HG03095 (cell line): Measurements from ENCODE around the gene SLC2A6.
"Not testable (repeated sequence)": the region's sequence is repeated elsewhere in the genome, so short reads cannot be mapped to it uniquely, and the experiment has no call there.

ENCODE experiments used
- ATAC-seq: cut with Tn5 transposase; IDR thresholded peaks from one replicate; pipeline ENCODE4 v1.9.1; 2021; ENCODE audit warnings: moderate library complexity; ENCODE audit not compliant: unreplicated experiment

SLC2A6 gene

GRCh38 chr9:133463234-133463863 lies 15.6 kb downstream of the SLC2A6 start:
- no peak for ATAC-seq

GRCh38 chr9:133461975-133462374 lies 16.9 kb downstream of the SLC2A6 start:
- no peak for ATAC-seq

DNA sequence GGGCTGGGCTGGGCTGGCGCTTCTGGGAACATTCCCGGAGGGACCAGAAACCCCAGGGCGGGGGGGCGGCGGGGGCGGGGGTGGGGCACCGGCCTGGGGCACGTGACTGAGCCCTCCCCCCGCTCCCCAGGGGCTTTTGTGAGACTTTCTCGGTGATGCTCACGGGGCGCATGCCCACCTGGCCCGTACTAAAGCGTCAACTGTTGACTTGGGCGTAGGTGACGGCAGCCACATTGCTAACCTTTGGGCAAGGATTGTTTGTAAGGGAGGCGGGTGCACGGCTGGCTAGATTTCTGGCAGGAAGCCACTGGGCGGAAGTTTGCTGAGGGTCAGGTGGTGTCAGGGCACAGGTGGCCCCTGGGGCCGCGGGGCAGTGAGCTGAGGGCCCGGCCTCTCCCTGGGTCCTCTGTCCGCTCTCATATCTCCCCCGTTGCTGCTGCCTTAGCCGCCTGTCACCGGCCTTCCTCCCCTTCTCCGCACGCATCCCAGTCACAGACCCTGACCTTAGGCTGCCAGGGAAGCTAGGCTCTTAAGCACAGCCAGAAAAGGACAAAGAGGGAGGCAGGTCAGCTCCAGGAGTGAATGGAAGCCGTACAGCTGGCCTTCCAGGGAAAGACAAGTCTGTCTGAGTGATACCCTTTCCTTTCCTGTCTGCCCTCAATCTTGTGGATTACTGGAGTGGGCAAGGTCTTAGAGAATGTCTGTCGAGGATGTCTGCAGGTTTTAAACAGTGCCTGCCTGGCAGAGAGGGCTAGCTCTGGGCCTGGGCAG lies 18.3 kb downstream of the SLC2A6 start:
- peak; percentile 15 for ATAC-seq

DNA sequence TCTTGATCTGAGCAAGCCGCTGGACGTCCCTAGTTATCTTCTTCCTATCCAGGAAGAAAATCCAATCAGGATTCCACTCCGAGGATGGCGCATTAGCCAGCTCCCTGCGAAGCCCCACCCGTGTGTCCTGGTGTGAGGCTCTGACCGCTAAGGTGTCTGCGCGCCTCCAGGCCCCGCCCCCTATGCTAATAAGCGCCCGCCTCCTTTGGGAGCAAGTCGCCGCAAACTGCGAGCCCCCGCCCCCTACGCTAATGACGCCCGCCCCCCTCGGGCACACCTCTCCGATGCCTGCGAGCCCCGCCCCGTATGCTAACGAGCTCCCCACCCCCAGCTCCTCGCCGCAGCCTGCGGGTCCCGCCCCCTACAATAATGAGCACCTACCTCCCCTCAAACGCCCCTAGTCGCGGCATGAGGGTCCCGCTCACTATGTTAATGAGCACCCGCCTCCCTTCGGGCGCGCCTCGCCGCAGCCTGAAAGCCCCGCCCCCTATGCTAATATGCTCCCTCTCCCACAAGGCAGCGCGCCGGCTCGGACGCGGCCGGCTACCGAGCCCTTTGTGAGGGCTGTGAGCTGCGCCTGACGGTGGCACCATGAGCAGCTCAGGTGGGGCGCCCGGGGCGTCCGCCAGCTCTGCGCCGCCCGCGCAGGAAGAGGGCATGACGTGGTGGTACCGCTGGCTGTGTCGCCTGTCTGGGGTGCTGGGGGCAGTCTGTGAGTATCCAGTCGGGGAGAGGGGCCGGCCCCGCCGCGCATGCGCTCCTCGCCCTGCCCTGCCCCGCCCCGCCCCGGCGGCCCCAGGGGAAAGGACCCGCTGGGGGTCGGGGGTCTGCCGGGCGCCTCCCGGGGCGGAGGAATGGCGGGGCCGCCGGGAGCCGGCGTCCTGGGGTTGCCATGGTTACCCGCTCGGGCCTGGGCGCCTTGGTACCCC lies 19.2 kb downstream of the SLC2A6 start, which contains the start of gene CACFD1:
Gene CACFD1 (plus strand): TSS at position 503 of the 929 bp plus-strand sequence. CDS start 89 bp downstream, at position 592.
- ATAC-seq, result peak; percentile 64

DNA sequence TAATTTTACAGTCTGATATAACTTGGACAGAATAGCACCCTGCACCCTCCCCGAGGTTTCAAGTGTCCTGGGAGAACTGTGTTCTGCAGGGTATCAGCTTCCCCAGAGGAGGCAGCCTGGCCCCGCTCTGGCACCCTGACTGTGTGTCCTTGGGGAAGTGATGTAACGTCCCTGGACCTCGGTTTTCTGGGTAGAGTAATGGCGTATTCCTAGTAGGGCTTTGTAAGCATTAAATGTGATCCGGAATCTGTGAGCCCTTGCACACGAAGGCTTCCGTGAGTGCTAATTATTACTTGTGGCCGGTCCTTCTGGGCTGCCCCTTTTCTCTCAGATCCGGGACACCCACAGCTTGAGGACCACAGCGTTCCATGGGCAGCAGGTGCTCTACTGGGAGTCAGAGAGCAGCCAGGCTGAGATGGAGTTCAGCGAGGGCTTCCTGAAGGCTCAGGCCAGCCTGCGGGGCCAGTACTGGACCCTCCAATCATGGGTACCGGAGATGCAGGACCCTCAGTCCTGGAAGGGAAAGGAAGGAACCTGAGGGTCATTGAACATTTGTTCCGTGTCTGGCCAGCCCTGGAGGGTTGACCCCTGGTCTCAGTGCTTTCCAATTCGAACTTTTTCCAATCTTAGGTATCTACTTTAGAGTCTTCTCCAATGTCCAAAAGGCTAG lies 20.1 kb downstream of the SLC2A6 start:
- no peak for ATAC-seq

DNA sequence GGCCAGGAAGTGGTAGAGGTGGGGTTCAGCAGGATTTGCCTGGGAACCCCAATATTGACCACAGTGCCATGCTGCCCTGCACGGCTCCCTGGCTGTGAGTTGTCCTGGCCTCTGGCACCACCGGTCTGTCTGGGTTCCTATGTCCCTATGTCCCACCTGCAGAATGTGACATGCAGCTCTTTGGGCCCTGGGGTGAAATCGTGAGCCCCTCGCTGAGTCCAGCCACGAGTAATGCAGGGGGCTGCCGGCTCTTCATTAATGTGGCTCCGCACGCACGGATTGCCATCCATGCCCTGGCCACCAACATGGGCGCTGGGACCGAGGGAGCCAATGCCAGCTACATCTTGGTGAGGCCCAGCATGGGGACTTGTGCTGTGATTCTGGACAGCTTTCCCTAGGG lies 21.2 kb downstream of the SLC2A6 start:
- ATAC-seq, result no peak

DNA sequence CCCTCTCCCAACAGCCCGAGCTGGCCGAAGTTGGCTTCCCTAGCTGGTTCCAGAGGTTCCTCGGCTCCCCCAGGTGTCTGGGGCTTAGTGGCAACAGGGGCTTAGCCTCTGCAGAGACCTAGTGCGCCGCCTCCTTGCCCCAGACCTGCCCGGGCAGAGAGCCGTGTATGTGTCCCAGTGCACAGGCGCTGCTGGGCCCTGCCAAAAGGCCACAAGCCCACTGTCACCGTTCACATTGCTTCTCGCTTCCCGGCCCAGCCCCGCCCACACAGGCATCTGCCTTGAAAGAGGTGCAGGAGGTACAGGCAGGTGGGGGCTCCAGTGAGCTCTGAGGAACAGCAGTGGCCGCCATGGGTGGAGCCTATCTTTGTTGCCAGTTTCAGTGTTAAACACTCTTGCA lies 21.7 kb downstream of the SLC2A6 start:
- ATAC-seq, result no peak

DNA sequence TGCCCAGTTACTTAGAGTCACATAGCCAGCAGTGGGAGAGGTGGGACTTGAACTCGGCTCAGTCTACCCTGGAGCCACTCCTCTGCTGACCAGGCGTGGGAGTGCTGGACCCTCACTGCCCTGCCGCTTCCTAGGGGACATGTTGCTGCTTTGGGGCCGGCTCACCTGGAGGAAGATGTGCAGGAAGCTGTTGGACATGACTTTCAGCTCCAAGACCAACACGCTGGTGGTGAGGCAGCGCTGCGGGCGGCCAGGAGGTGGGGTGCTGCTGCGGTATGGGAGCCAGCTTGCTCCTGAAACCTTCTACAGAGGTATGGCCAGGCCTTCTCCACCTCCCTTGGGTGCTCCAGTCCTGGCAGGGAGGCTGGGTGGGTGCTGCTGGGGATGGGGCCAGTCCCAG lies 22.5 kb downstream of the SLC2A6 start:
- no peak for ATAC-seq

- ATAC-seq, result no peak
Observed at GRCh38 chr9:133455936-133456335, 23.0 kb downstream of the SLC2A6 start.

DNA sequence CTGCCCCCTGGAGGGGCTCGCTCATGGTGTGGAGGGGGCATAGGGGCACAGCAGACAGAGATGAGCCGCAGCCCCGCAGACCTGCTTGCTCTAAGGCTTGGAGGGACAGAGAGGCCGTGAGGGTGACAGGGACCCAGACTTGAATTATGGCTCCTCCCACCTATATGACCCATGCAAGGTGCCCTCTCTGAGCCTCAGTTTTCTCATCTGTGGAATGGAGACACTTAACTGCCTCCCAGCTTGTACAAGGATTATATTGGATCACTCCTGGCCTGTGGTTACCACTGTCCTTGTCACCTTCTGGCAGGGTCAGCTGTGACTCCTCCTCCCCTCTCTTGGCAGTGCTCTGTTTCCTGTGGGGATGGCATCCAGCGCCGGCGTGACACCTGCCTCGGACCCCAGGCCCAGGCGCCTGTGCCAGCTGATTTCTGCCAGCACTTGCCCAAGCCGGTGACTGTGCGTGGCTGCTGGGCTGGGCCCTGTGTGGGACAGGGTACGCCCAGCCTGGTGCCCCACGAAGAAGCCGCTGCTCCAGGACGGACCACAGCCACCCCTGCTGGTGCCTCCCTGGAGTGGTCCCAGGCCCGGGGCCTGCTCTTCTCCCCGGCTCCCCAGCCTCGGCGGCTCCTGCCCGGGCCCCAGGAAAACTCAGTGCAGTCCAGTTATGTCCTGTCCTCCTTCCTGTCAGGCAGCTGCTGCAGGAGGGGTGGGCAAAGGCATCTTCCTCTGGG lies 23.8 kb downstream of the SLC2A6 start:
- ATAC-seq, result no peak

DNA sequence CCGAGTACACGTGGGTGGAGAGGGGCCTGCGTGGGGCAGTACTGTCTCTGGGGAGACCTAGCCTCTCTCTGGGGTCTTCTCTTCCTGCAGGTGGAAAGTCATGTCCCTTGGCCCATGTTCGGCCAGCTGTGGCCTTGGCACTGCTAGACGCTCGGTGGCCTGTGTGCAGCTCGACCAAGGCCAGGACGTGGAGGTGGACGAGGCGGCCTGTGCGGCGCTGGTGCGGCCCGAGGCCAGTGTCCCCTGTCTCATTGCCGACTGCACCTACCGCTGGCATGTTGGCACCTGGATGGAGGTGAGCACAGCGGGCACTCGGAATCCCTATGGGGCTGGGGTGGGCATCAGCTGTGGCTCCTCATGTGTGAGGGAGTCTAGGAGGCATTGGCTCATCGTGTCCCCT lies 24.6 kb downstream of the SLC2A6 start:
- no peak for ATAC-seq

- no peak for ATAC-seq
Observed at GRCh38 chr9:133453651-133454050, 25.2 kb downstream of the SLC2A6 start.

- ATAC-seq, result no peak
Observed at GRCh38 chr9:133452562-133452961, 26.3 kb downstream of the SLC2A6 start.

- not testable (repeated sequence) for ATAC-seq
Observed at GRCh38 chr9:133451865-133452264, 27.0 kb downstream of the SLC2A6 start.

- ATAC-seq, result no peak
Observed at GRCh38 chr9:133449760-133450159, 29.1 kb downstream of the SLC2A6 start.

DNA sequence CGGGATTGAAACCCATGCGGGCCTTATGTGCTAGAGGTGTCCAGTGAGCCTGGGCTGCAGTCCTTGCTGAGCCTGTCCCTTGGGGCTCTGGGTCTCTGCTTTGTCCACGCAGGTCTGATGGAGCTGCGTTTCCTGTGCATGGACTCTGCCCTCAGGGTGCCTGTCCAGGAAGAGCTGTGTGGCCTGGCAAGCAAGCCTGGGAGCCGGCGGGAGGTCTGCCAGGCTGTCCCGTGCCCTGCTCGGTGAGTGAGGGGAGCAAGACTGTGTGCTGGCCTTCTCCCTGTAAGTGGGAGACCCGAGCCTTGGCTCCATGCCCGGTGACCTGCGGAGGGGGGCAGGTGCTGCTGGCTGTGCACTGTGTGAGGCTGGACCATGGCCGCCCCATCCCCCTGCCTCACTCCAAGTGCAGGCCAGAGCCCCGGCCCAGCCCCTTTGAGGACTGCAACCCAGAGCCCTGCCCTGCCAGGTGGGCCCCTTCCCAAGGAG lies 30.4 kb downstream of the SLC2A6 start:
- no peak for ATAC-seq

DNA sequence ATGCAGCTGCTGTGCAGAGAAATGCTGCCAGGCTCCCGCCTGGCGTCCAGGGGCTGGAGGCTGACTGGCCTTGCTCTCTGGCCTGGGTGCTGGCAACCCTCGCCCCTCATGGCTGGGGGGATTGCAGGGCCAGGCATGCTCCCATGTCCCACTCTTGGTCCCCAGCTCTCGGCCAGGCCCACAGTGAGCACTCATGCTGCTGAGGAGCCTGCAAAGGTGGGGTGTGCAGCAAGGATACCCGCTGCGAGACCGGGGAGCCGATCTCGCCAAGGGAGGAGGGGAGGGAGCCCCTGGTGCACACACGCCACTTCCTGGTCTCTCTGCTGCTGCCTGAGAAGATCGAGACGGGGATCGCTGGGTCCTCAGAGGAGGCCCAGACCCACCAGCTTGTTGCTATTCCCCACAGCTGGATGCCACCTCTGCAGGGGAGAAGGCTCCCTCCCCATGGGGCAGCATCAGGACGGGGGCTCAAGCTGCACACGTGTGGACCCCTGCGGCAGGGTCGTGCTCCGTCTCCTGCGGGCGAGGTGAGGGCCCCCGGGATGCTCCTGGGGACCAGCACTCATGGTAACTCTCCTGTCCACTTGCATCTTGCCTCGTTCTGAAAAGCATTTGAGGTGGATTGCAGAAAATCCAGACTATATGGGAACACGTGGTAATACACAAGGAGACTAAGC lies 33.5 kb downstream of the SLC2A6 start:
- ATAC-seq, result no peak

- no peak for ATAC-seq
Observed at GRCh38 chr9:133443982-133444381, 34.9 kb downstream of the SLC2A6 start.

- no peak for ATAC-seq
Observed at GRCh38 chr9:133443248-133443647, 35.7 kb downstream of the SLC2A6 start.
